Activated naive CD4-positive, alpha-beta T cell treated with anti-CD3 and anti-CD28 coated beads, Interleukin-2, amount 50 U/mL, for 16 hours (primary cell): Measurements from ENCODE around the gene TBC1D1.

ENCODE experiments used
- DNase-seq: peaks from one replicate; pipeline ENCODE4 v3.0.0-alpha.2; 2020

TBC1D1 gene

DNA sequence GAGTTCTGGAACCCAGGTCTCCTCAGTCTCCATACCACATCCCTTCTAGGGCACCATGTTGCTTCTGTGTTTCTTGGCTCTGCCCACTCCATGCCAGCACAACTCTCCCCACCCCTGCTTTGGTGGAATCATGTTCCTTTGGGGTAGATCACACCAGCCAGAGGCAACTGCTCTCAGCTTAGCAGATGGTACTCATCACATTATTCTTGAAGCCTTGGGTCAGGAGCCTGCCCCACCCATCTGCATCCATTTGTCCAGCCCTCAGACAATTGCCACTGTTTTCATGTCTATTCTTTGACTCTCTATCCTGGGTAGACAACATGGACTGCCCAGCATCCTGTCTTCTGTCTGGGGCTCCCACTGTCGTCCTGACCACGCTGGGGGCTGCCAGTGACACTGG lies 216.9 kb downstream of the TBC1D1 start:
- DNase-seq = no peak

DNA sequence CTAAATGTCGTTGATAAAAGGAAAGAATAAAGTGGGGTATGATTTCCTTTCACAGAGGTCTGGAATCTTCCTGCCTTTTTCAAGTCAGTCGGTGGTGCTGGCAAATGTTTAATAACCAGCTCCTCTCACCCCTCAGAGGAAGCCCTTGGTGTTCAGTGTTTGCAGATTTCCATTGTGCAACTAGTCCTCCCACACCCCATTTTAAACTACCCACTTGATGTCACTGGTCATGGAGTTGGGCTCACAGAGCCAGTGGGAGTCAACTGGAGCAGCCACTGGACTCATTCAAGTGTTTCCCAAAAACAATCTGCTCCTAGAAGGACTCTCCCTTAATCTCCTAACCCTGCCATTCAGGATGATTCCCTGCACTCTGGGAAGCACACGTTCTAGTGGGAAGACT lies 218.5 kb downstream of the TBC1D1 start:
- no peak for DNase-seq

DNA sequence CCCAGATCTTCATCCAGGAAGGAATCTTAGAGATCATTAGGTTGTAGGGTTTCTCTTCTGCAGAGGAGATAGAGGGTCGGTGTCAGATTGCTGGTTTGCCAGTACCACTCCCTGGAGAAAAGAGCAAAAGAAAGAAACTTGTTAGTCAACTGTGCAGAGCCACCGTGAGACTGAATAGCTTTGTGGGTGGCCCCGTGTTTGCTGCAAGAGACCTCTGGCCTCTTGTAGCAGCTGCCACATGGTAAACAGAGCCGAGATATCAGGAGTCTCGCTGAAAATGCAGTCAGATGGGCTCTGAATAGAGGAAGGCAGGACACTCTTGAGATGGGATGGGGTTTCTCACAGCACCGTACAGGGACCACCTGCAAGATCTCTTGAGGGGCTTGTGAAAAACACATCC lies 219.0 kb downstream of the TBC1D1 start:
- DNase-seq = no peak

DNA sequence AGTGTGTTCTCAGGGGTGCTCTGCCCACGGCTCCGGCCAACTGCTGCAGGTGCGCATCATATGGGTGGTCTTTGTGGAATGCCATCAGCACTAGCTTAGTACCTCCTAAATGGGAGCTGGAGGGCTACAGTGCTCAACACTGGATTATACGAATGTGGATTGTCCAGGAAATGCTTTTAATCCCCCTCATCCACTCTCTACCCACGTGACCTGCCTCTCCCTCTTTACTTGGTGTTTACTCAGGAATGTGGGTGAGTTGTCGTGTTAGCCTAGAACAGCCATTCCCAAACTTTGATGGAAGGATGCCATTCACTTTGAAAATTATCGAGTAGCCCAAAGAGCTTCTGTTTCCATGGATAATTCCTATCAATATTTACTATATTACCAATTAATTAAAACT lies 220.1 kb downstream of the TBC1D1 start:
- DNase-seq = no peak

DNA sequence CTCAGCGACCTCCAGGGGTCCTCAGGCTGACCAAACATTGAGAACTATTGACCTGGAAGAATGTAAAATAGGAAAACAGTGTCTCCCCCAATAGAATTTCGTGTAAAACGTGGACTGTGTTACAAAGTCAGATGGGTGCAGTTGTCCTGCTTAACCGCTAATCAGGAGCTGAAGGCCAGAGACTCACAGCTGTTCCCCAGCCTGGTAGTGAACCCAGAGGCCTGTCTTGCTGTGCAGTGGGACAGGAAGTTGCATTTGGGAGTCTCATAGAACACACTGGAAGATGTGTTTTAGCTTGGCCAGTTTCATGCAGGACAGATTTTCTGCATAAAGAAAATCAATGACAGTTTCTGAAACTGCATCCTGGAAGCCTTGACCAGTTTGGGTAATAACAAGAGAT lies 220.8 kb downstream of the TBC1D1 start:
- no peak for DNase-seq

DNA sequence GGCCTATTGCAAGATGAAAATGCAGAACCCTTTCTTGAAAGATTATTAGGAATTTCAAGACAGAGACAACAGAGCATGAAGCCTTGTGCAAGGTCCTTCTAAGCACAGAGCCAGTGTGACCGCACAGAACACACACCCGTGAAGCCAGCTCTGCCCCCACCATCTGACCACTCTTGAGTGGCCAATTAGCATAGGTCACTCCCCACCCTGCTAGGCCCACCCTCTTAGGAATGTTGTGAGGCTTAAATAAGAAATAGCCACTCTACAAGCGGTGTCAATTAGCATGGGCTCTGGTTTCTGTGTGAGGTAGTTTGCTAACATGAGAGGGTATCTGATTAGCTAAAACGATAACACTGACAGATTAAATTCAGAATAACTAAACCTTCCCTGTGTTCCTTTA lies 222.2 kb downstream of the TBC1D1 start:
- no peak for DNase-seq

DNA sequence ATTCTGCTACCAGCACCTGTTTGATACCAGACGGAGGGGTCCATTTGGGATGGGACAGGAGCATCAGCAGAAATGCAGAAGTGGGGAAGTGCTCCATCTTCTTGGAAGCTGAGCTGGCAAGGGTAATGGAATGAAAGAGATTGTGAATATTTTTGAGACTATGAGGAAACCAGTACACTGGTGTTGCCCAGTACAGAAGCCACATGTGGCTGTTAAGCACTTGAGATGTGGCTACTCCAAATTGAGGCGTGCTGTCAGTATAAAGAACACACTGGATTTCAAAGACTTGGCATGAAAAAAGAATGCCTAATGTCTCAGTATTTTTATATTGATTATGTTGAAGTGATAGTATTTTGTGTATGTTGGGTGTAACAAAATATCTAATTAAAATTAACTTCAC lies 222.7 kb downstream of the TBC1D1 start:
- DNase-seq = no peak

DNA sequence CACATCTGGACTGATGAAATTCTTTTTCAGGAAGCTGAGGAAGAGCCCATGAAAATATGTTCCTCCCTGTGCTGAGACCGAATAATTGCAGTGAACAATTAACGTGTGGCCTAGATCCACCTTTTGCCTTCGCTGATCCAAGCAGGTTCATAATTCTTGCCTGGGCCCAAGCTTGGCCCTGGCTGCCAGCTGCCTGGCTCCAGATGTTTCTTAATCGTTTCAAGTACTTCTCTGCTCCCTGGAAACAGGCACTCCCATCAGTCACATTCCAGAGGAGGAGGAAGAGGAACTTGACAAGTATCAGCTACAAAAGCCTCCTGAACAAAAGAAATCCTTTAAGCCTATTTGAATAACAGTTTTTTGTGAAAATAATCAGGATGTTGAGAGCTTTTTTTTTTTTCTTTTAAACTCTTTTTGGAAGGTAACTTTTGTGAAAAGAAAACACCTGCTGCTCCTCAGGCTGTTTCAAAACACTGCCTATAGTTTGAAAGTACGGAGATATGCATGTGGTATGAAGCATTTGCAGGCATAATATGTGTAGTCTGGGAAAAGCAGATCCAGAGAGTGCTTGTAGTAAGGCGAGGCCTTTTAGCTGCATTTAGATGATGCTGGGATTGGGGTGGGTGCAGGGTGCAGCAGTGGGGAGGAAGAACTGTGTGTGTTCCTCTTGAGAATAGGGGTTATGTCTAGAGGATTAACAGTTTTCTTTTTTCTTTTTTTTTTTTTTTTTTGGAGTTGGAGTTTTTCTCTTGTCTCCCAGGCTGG lies 223.7 kb downstream of the TBC1D1 start:
- DNase-seq = no peak

GRCh38 chr4:38115601-38116000 lies 224.7 kb downstream of the TBC1D1 start:
- no peak for DNase-seq

- no peak for DNase-seq
Observed at GRCh38 chr4:38117591-38117990, 226.7 kb downstream of the TBC1D1 start.

DNA sequence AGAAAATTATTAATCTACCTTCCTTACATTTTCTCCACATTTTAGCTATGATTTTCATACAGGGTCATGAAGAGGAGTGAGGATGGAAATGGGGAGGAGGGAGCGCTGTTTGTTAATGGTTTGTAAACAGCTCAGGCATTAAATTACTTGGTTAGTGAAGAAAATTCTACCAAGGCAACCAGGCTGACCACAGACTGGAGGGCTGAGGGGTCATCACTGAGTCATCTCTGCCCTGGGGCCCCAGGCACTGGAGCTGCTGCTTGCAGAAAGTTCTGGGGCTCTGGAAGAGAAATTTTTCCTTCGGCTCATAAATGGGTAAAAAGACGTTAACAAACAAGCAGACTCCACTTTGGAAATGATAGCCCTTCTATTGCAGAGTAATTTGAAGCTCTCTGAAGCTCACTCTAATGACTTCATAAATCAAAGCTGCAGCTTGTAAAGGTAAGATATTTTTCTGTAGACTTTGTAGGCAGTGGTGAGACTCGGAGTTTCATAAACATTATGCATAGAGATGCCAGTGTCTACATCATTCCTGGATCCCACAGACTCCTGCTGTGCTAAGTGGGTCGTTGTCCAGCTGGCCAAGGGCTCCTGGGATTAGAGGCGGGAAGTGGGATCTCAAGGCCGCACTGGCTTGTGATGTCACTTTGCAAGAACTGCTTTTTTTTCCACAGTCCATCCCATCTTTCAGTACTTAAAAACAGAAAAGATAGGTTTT lies 228.9 kb downstream of the TBC1D1 start:
- no peak for DNase-seq

GRCh38 chr4:38120772-38121171 lies 229.9 kb downstream of the TBC1D1 start:
- DNase-seq = no peak

DNA sequence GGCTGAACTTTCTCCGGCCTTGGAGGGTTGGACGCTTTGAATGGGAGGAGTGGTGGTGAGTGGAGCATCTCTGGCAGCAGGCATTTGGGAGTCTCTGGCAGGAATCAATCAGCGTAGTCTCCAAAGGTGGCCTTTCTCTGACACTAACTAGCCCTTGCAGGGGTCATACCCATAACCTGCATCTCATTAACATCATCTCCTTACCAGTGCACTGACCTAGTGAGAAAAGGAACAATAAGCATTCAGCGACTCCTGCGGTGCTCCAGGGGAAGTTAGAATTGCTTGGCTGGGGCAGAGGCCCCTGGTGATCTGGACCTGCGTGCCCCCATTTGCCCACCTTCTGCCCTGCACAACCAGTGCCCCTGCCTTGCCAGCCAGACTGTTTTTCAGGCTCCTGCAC lies 231.2 kb downstream of the TBC1D1 start:
- no peak for DNase-seq

GRCh38 chr4:38123555-38123954 lies 232.7 kb downstream of the TBC1D1 start:
- no peak for DNase-seq

- DNase-seq = no peak
Observed at GRCh38 chr4:38124961-38125360, 234.1 kb downstream of the TBC1D1 start.

DNA sequence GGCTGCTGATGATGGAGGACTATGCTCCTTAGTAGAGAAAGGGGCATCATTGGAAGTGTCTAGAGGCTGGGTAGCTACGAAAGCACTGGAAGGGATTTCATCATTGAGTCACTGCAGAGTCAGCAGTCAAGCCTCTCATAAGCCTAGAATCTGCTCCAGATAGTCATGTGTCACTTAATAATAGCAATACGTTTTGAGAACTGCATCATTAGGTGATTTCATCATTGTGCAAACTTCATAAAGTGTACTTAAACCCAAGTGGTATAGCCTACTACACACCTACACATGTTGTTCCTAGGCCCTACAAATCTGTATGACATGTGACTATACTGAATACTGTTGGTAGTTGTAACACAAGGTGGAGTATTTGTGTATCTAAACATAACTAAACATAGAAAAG lies 234.9 kb downstream of the TBC1D1 start:
- no peak for DNase-seq

- DNase-seq = peak; percentile 79
Observed at GRCh38 chr4:38128478-38129459, 237.9 kb downstream of the TBC1D1 start.

GRCh38 chr4:38129460-38130227 lies 238.8 kb downstream of the TBC1D1 start:
- no peak for DNase-seq

DNA sequence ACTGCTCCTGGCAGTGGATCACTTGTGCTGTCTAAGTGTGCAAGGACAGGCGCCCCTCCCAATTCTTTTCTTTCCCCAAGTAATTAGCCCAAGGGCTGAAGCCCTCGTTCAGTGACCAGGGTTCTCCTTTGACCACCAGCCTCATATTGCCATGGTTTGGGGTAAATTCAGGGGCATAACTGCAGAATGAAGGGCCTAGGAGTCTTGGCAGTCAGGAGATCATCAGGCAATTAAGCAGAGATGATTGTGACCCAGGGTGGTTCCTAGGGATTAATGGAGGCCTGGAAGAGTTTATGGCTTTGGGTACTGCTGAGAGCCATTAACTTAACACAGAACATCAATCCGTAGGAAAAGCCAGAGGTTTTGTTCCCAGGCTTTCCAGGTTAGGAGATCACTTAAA lies 240.0 kb downstream of the TBC1D1 start:
- no peak for DNase-seq

- DNase-seq = peak; percentile 74
Observed at GRCh38 chr4:38131371-38132091, 240.6 kb downstream of the TBC1D1 start.

DNA sequence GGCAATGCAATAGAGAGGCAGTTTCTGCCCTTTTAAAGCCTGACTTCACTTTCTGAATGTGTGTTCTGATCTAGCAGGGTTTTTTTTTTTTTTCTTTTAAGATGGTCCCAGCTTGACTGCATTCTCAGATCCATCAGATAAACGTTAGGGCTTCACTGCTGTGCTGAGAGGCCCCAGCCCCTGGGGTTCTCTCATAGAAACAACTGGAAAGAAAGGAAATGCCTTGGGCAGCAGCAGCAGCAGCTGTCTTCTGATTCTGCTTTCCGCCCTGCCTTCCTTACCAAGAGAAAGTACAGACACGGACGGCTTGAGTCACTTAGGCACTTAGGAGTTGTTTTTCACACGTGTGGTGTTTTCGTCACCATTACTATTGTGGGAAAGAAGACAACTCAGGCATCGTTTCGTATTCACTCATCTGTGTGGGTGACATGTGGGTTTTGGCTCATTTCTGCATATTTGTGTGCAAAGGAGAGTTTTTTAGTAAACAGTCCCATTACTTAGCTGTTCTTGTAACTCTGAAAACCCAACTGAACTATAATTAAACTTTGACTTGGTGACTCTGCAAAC lies 241.3 kb downstream of the TBC1D1 start:
- peak; percentile 71 for DNase-seq
